Measurements from ENCODE around the gene MRM2.

DNA sequence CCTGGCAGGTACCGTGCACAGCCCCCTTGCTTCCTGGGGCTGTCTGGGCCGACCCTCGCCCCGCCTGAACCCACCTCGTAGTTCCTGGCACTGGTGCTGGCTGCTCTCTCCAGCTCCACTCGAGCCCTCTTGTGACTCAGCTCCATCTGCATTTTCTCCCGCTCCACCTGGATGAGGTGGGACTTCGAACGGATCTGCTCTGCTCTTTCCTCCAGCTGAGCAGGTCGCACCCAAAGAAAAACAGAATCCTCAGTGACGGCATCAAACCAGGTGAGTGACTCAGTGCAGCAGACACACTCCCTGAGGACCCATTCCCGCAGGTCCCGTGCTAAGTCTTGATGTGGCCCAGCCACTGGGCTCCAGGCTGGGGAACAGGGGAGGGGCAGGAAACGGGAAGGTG lies 16.7 kb downstream of the MRM2 start:
- TF ChIP-seq POLR2AphosphoS5 (IDR thresholded peaks at IDR 0.05; ENCODE audit: borderline replicate concordance, low read depth, low read length) (no peak), EZH2 (IDR thresholded peaks at IDR 0.05) (no peak), FOXP2 (optimal IDR thresholded peaks at IDR 0.05; ENCODE audit: control extremely low read depth, extremely low read length, insufficient read depth) (no peak)

Data from SK-N-MC (cell line).